Measurements from ENCODE around the gene HLA-DQB1. TPM values are rescaled to one million over a fixed set of nuclear protein-coding genes. Genes with fewer than 3 reads are reported as not detected.
"Not testable (repeated sequence)": the region's sequence is repeated elsewhere in the genome, so short reads cannot be mapped to it uniquely, and the experiment has no call there.

HLA-DQB1 gene
- total RNA-seq, 1 donor from 2014 or later = 5.1 TPM

- TF ChIP-seq CTCF (conservative IDR thresholded peaks at IDR 0.05) = no peak
- DNase-seq (ENCODE audit: extremely low spot score, unreplicated experiment) = no peak
- H3K4me3 Mint-ChIP-seq = no peak overlapping the region
- no peaks in the 10 kb centered on the region for H3K36me3 Mint-ChIP-seq
- peaks cover 28% of the 10 kb centered on the region for H3K27me3 Mint-ChIP-seq
- H3K9me3 Mint-ChIP-seq = no peaks in the 10 kb centered on the region
- H3K4me1 Mint-ChIP-seq (ENCODE audit: unreplicated experiment) = no peaks in the 10 kb centered on the region
- H3K27ac Mint-ChIP-seq = no peak overlapping the region
Observed at GRCh38 chr6:32680055-32680454, 13.6 kb upstream of the HLA-DQB1 start.

- H3K9me3 Mint-ChIP-seq = no peaks in the 10 kb centered on the region
- H3K27ac Mint-ChIP-seq = no peak overlapping the region
- H3K36me3 Mint-ChIP-seq = no peaks in the 10 kb centered on the region
- DNase-seq (ENCODE audit: extremely low spot score, unreplicated experiment) = no peak
- no peaks in the 10 kb centered on the region for H3K4me1 Mint-ChIP-seq (ENCODE audit: unreplicated experiment)
- TF ChIP-seq CTCF (conservative IDR thresholded peaks at IDR 0.05) = no peak
- no peak overlapping the region for H3K4me3 Mint-ChIP-seq
- peaks cover 34% of the 10 kb centered on the region for H3K27me3 Mint-ChIP-seq
Observed at GRCh38 chr6:32679492-32679891, 13.0 kb upstream of the HLA-DQB1 start.

GRCh38 chr6:32674123-32674522 is 7.7 kb upstream of the HLA-DQB1 start:
- not testable (repeated sequence) for H3K9me3 Mint-ChIP-seq; H3K36me3 Mint-ChIP-seq; H3K4me3 Mint-ChIP-seq; H3K4me1 Mint-ChIP-seq (ENCODE audit: unreplicated experiment); H3K27ac Mint-ChIP-seq; DNase-seq (ENCODE audit: extremely low spot score, unreplicated experiment)
- peaks cover 27% of the 10 kb centered on the region for H3K27me3 Mint-ChIP-seq

GRCh38 chr6:32671908-32672307 is 5.5 kb upstream of the HLA-DQB1 start:
- DNase-seq (ENCODE audit: extremely low spot score, unreplicated experiment); H3K9me3 Mint-ChIP-seq; H3K4me1 Mint-ChIP-seq (ENCODE audit: unreplicated experiment); H3K36me3 Mint-ChIP-seq; H3K4me3 Mint-ChIP-seq; H3K27ac Mint-ChIP-seq: not testable (repeated sequence)
- peaks cover 41% of the 10 kb centered on the region for H3K27me3 Mint-ChIP-seq

GRCh38 chr6:32669893-32670292 is 3.4 kb upstream of the HLA-DQB1 start:
- H3K4me3 Mint-ChIP-seq = no peak overlapping the region
- TF ChIP-seq CTCF (conservative IDR thresholded peaks at IDR 0.05) = no peak
- H3K9me3 Mint-ChIP-seq = peaks cover 5% of the 10 kb centered on the region
- H3K36me3 Mint-ChIP-seq = no peaks in the 10 kb centered on the region
- H3K27me3 Mint-ChIP-seq = peaks cover 54% of the 10 kb centered on the region
- H3K27ac Mint-ChIP-seq = no peak overlapping the region
- H3K4me1 Mint-ChIP-seq (ENCODE audit: unreplicated experiment) = peaks cover 4% of the 10 kb centered on the region
- no peak for DNase-seq (ENCODE audit: extremely low spot score, unreplicated experiment)

GRCh38 chr6:32669240-32669639 is 2.8 kb upstream of the HLA-DQB1 start:
- Mint-ChIP-seq H3K4me3 (no peak overlapping the region), H3K36me3 (no peaks in the 10 kb centered on the region), H3K4me1 (ENCODE audit: unreplicated experiment) (peaks cover 4% of the 10 kb centered on the region), H3K9me3 (peaks cover 5% of the 10 kb centered on the region), H3K27me3 (peaks cover 56% of the 10 kb centered on the region), H3K27ac (no peak overlapping the region)
- no peak for TF ChIP-seq CTCF (conservative IDR thresholded peaks at IDR 0.05)
- DNase-seq (ENCODE audit: extremely low spot score, unreplicated experiment) = no peak

GRCh38 chr6:32668226-32668747 is 1.8 kb upstream of the HLA-DQB1 start:
- no peak for DNase-seq (ENCODE audit: extremely low spot score, unreplicated experiment)
- H3K27ac Mint-ChIP-seq = no peak overlapping the region
- no peak for TF ChIP-seq CTCF (conservative IDR thresholded peaks at IDR 0.05)
- H3K4me3 Mint-ChIP-seq = no peak overlapping the region
- H3K27me3 Mint-ChIP-seq = peaks cover 66% of the 10 kb centered on the region
- peaks cover 5% of the 10 kb centered on the region for H3K9me3 Mint-ChIP-seq
- H3K36me3 Mint-ChIP-seq = no peaks in the 10 kb centered on the region
- H3K4me1 Mint-ChIP-seq (ENCODE audit: unreplicated experiment) = peaks cover 4% of the 10 kb centered on the region

Measured in type B pancreatic cell (in vitro differentiated cells).